NK-92 treated with Interleukin-12 subunit alpha and Interleukin-12 subunit beta, amount 100 ng/mL, for 24 hours (cell line): ENCODE data around the gene ABR.
A peak's percentile ranks its signal among the peaks of the same experiment; 100 is the strongest.
"Not testable (repeated sequence)": the region's sequence is repeated elsewhere in the genome, so short reads cannot be mapped to it uniquely, and the experiment has no call there.

ENCODE experiments used
- DNase-seq: peaks from one replicate; lab custom pipeline; 2025; lab: John Stamatoyannopoulos, UW

Gene ABR

GRCh38 chr17:1071103-1071825 is 108.5 kb downstream of the ABR start:
- no peak for DNase-seq

- DNase-seq: no peak
Measured at GRCh38 chr17:1070411-1070810, 109.4 kb downstream of the ABR start.

GRCh38 chr17:1069847-1070246 is 109.9 kb downstream of the ABR start:
- no peak for DNase-seq

- DNase-seq: no peak
Measured at GRCh38 chr17:1068356-1068755, 111.4 kb downstream of the ABR start.

GRCh38 chr17:1067282-1067956 is 112.4 kb downstream of the ABR start:
- no peak for DNase-seq

DNA sequence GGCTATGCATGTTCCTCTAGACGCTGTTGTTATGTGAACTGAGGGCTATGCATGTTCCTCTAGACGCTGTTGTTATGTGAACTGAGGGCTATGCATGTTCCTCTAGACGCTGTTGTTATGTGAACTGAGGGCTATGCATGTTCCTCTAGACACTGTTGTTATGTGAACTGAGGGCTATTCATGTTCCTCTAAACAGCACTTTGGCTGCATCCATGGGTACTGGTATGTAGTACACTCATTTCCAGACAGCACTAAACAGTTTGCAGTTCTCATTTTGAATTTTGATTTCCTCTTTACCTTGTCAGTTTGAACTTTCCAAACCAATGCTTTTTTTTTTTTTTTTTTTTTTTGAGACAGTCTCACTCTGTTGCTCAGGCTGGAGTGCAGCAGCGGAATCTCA is 114.4 kb downstream of the ABR start:
- DNase-seq: not testable (repeated sequence)

DNA sequence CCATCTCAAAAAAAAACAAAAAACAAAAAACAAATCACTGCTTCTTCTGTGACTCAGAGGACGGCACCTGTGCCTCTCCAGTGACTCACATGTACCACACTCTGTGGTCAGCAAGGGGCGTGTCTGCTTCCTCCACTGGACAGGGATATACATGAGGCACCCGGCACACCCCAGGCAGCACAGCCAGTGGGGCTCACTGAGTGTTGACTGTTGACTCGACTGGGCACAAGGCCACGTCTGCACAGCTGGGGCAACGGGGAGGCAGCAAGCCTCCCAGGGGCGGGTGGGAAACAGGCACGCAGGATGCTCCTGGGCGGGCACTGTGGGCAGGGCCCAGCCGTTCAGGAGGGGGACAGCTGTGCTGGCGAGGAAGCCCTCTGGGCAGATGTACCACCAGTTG is 118.8 kb downstream of the ABR start:
- DNase-seq: peak; percentile 26

DNA sequence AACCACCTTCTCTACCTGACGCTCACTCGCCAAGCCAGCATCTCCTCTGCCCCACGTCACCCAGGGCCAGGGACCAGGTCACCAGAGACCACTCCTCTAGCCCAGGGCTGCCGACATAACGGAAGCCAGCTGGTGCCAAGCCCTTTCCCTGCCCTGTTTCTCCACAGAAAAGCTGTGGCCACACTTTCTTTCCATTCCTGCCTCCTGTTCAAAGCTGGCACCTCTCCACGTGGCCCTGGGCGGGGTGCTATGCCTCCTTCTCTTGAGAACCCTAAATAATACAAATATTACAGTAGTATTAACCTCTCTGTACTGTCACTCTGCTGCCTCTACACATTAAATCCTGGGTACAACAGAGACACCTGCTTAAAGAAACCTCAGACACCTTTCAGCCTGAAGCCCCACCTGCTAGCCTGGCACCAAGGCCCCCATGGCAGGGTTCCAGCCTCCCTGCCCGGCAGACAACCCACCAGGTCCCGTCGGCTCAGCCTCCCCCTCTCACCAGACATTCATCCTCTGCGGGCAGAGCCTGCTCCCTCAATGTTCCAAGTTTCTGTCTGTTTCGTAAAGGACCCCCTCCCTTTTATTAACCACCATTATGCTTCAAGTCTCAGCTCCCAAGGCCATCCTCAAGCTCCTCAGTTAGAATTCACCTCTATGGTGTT is 120.5 kb downstream of the ABR start:
- DNase-seq: no peak

- peak; percentile 35 for DNase-seq
Measured at GRCh38 chr17:1058423-1059130, 121.2 kb downstream of the ABR start.

- no peak for DNase-seq
Measured at GRCh38 chr17:1056761-1057160, 123.0 kb downstream of the ABR start.

DNA sequence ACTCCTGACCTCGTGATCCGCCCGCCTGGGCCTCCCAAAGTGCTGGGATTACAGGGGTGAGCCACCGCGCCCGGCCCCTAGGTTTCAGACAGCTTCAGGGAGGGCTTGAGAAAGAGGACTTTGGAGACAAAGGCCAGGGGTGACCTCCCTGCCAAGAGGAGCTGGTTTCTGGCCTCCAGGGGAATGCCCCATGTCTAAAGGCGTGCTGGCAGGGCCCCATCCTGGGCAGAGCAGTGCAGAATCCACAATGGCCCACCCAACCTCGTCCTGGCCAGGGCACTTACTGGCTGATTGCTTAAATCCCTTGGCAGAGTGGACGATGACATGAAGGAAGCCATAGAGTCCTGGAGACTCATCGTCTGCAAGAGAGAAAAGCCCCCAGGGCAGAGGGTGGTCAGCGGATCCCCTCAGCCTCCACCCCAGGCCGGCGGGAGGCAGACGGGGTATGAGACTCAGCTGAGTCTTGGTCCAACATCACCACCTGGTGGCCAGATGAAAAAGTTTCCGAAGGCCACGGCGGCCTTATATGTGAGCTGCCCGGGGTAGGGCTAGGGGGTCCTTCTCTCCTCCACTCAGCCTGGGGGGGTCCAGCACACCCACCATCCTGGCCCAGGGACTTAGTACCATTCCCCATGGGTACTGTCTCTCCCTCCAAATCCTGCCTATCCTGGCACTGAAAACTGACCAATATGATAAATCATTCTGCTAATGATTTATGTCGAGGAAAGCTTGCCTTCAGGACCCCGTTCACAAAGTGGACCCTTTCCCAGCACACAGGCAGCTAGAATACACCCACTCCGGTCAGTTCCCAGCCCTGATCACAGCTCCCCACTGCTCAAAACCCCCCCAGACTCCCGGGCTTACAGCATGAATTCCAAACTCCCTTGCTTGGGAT is 123.8 kb downstream of the ABR start:
- no peak for DNase-seq

DNA sequence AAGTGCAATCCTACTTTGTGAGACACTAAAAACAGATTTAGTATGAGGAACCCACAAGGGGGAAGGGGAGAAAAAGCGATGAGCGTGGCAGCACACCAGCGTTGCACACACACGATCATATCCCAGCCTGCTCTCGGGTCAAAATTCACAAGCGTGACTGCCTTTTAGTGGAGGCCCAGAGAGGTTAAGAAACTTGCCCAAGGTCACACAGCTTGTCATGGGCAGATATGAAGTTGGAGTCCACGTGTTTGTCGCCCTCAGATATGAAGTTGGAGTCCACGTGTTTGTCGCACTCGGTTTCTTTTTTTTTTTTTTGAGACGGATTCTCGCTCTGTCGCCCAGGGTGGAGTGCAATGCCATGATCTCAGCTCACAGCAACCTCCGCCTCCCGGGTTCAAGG is 124.5 kb downstream of the ABR start:
- DNase-seq: no peak

GRCh38 chr17:1054656-1055055 is 125.1 kb downstream of the ABR start:
- DNase-seq: no peak

GRCh38 chr17:1053661-1054360 is 126.0 kb downstream of the ABR start:
- no peak for DNase-seq

GRCh38 chr17:1050996-1051925 is 128.5 kb downstream of the ABR start:
- DNase-seq: no peak

DNA sequence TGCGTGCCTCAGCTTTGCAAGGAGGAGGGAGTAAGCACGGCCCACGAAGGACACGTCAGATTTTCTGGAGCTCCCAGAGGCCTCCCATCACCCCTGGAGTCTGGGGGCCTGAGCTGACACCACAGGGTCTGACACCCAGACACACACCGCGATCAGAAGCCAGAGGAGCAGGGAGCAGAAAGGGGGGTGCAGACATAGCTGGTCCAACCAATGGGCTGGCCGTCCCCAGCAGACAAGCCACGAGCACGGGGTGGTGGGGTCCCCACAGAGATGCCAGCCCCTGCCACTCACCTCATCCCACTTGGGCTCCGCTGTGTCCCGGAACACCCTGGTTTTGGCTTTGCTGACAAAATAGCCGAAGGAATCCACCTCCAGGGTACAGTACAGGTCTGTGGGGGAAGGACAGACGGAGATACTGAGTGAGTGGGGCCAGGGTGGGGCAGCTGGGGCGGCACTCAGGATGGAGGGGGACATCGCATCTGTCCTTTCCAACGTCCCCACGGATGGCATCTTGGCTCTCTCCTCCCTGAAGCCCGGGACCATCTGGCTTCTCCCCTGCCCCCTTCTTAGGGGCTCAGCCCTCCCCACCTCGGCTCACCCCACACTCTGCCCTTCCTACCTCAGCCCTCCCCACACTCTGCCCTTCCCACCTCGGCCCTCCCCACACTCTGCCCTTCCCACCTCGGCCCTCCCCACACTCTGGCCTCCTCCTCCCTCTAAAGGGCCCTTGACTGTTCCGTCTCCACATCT is 129.4 kb downstream of the ABR start:
- no peak for DNase-seq

GRCh38 chr17:1049446-1050225 is 130.1 kb downstream of the ABR start:
- no peak for DNase-seq

DNA sequence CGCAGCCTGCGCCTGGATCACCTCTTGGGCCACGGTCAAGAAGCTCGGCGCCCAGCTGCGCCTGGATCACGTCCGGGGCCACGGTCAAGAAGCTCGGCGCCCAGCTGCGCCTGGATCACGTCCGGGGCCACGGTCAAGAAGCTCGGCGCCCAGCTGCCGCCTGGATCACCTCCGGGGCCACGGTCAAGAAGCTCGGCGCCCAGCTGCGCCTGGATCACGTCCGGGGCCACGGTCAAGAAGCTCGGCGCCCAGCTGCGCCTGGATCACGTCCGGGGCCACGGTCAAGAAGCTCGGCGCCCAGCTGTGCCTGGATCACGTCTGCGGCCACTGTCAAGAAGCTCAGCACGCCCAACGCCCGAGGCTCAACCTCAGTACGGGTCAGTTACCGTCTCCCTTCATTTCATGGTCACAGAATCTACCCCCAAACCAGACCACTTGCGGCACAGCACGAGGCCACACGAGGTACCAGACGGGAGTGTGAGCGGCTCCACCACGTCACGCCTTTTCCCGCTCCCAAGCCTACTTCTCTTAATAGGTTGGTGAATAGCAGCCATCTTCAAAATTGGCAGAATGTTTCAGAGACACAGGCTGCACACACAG is 131.2 kb downstream of the ABR start:
- DNase-seq: not testable (repeated sequence)
